OCI-LY1 (cell line): ENCODE measurements around the gene ULK4.

Source experiments
- EZH2 ChIP-seq: fragments of 200-600 bp; sonication (generic), shearing (Covaris generic); IDR thresholded peaks from 2 replicates; pipeline ENCODE4 v1.8.0; 2017; ENCODE audit warnings: borderline replicate concordance, mixed run types, mild to moderate bottlenecking, antibody characterized with exemption, low read length, moderate library complexity, mixed read lengths
- TF ChIP-seq, protein P1 (sequence below): fragments of 200-600 bp; sonication (generic), shearing (Covaris generic); IDR thresholded peaks from 2 replicates; pipeline ENCODE4 v1.5.1; 2017; ENCODE audit warnings: mild to moderate bottlenecking, antibody characterized with exemption, low read length, moderate library complexity, mixed read lengths

DNA sequence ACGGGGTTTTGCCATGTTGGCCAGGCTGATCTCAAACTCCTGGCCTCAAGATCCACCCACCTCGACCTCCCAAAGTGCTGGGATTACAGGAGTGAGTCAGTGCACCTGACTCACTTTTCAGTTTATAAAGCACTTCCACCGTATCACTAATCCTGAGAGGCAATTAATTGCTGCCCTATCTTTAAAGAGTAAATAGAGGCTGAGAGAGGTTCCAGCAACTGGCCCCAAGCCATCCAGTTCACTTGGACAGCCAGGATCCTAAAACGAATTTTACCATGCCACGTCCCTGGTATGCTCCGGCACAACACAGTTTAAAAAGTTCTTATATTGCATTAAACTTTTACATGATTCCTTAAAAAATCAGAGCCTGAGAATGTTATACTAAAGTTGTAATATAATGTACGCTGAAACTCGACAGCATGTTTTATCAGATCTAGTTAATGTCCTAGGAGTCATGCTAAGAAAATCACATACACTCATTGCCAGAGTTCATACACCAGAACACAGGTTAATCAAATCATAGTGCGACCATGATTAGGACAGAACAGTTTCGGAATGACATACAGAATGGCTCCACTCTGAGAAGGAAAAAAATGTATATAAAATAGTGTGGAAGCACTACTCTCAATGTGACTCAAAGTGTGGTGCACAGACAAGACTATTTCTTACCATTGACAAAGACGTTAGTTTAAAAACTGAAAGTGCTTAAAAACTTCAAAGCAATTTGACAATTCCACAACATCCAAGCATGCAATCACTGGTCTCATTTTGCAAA is 125.4 kb downstream of the ULK4 start:
- no peak for TF ChIP-seq EZH2
- TF ChIP-seq, protein P1, sequence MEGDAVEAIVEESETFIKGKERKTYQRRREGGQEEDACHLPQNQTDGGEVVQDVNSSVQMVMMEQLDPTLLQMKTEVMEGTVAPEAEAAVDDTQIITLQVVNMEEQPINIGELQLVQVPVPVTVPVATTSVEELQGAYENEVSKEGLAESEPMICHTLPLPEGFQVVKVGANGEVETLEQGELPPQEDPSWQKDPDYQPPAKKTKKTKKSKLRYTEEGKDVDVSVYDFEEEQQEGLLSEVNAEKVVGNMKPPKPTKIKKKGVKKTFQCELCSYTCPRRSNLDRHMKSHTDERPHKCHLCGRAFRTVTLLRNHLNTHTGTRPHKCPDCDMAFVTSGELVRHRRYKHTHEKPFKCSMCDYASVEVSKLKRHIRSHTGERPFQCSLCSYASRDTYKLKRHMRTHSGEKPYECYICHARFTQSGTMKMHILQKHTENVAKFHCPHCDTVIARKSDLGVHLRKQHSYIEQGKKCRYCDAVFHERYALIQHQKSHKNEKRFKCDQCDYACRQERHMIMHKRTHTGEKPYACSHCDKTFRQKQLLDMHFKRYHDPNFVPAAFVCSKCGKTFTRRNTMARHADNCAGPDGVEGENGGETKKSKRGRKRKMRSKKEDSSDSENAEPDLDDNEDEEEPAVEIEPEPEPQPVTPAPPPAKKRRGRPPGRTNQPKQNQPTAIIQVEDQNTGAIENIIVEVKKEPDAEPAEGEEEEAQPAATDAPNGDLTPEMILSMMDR, result no peak
